ENCODE data around the gene DMD. TPM values are rescaled to one million over a fixed set of nuclear protein-coding genes. Genes with fewer than 3 reads are reported as not detected.

Gene DMD
- total and polyA plus RNA-seq, 2 of the 13 experiments (the other 11 are each of a cell fraction or from before 2014, with no cell fraction given): 17.6 to 25.9 TPM

- TF ChIP-seq KLF12 (CRISPR knock-in tag; IDR thresholded peaks at IDR 0.05; ENCODE audit: borderline replicate concordance) (no peak), ATF7-NPFF (CRISPR knock-in tag; IDR thresholded peaks at IDR 0.05; ENCODE audit: low read depth) (no peak), ZNF282 (IDR thresholded peaks at IDR 0.05; ENCODE audit: partially characterized antibody) (no peak)
Measured at GRCh38 chrX:31461266-31461665, 1750.1 kb downstream of the DMD start (continued).

DNA sequence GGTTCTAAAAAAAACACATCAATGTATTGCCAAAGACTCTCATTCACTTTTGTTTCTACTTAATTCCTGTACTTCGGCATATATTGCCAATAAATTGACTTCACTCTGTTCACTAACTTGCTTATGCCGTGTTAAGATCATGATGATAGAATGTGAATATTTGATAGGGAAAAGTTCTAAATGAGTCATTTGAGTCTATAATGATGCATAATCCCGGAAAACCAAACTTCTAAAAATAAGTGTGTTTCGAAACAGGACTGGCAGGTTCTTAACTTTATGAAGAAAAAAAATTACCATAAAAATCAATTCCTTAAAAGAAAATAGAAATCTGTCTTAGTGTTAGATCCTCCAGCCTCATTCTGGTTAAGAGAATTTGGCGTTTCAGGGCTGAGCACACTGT, 1752.0 kb downstream of the DMD start:
- no peak for ATAC-seq
- WGBS (ENCODE audit: low lambda C conversion rate): 49% methylated on average over 5 of the region's 5 CpGs
- no peak overlapping the region for H2AFZ ChIP-seq (ENCODE audit: low read length)
- H3K36me3 ChIP-seq (replicated peaks in 1 of 2; ENCODE audit: control insufficient read depth in 1 of 2, insufficient read depth in 2 of 2, low read length in 2 of 2): no peaks in the 10 kb centered on the region
- FAIRE-seq: no peak
- H3K27me3 ChIP-seq (ENCODE audit: control insufficient read depth in 1 of 2, insufficient read depth in 2 of 2, low read length in 2 of 2): no peaks in the 10 kb centered on the region
- no peak overlapping the region for H3K27ac ChIP-seq (ENCODE audit: extremely low read length, insufficient read depth, low read length)
- no peak for DNase-seq (ENCODE audit: low spot score)
- no peaks in the 10 kb centered on the region for H3K79me2 ChIP-seq (ENCODE audit: insufficient read depth, low read length)
- TF ChIP-seq MXD1 (CRISPR knock-in tag; IDR thresholded peaks at IDR 0.05) (no peak), MXI1 (IDR thresholded peaks at IDR 0.05; ENCODE audit: borderline replicate concordance, low read depth, low read length) (no peak), ZNF703 (CRISPR knock-in tag; IDR thresholded peaks at IDR 0.05; ENCODE audit: borderline replicate concordance) (no peak), ETV6 (CRISPR knock-in tag; conservative IDR thresholded peaks at IDR 0.05) (no peak), SKIL (CRISPR knock-in tag; IDR thresholded peaks at IDR 0.05; ENCODE audit: borderline replicate concordance) (no peak), ZNF773 (CRISPR knock-in tag; IDR thresholded peaks at IDR 0.05; ENCODE audit: borderline replicate concordance) (no peak), ZNF670 (CRISPR knock-in tag; IDR thresholded peaks at IDR 0.05; ENCODE audit: borderline replicate concordance) (no peak), EED (CRISPR knock-in tag; IDR thresholded peaks at IDR 0.05) (no peak), ZNF850 (CRISPR knock-in tag; conservative IDR thresholded peaks at IDR 0.05) (no peak)
- H3K4me3 ChIP-seq (replicated peaks in 1 of 3; ENCODE audit: insufficient read depth in 1 of 3, low read depth in 2 of 3, low read length in 3 of 3): no peak overlapping the region
- in situ Hi-C loops (cut with HindIII; ENCODE audit: extremely low pct_ligation_motif_present, low pct_unique_long_range_greater_than_20kb): no loop called here
- no peaks in the 10 kb centered on the region for H4K20me1 ChIP-seq (ENCODE audit: insufficient read depth, low read length)
- no peak overlapping the region for H3K4me2 ChIP-seq (ENCODE audit: low read depth, low read length)
- intact Hi-C loops (cut with micrococcal nuclease; ENCODE audit: unreplicated experiment): no loop called here
- no peaks in the 10 kb centered on the region for H3K9me3 ChIP-seq (ENCODE audit: low read length)
- no peaks in the 10 kb centered on the region for H3K4me1 ChIP-seq (ENCODE audit: insufficient read depth, low read length)
- ChIA-PET CTCF (ENCODE audit: low intra/inter-chr PET ratio, low total read pairs) (no interaction called here), POLR2A (no interaction called here)
- no peak overlapping the region for H3K9ac ChIP-seq (ENCODE audit: insufficient read depth, low read depth, low read length)
- BruUV-seq (replicated peaks): no TSS peak

All from HepG2 (cell line).